IMR-90 (cell line): ENCODE results near the gene CSAG1.
"Not testable (repeated sequence)": the region's sequence is repeated elsewhere in the genome, so short reads cannot be mapped to it uniquely, and the experiment has no call there.

Experiments used
- BHLHE40 ChIP-seq: fragments of 150-350 bp; IDR thresholded peaks from 2 replicates; pipeline ENCODE4 v1.6.1; 2016; ENCODE audit warnings: mild to moderate bottlenecking, low read depth, low read length
- CEBPB ChIP-seq: IDR thresholded peaks from 2 replicates; pipeline ENCODE4 v1.6.1; 2012; ENCODE audit warnings: low read depth, low read length, improper control_type of control experiment
- CHD1 ChIP-seq: IDR thresholded peaks from 2 replicates; pipeline ENCODE4 v1.6.1; 2012; ENCODE audit warnings: low read depth, low read length, improper control_type of control experiment
- CTCF ChIP-seq: conservative IDR thresholded peaks from 2 replicates; pipeline ENCODE4 v1.5.1; 2012; ENCODE audit warnings: mild to moderate bottlenecking, low read depth, low read length, improper control_type of control experiment
- FOS ChIP-seq: fragments of 150-350 bp; IDR thresholded peaks from 2 replicates; pipeline ENCODE4 v1.6.1; 2016; ENCODE audit warnings: low read depth, low read length
- MAFK ChIP-seq: IDR thresholded peaks from 2 replicates; pipeline ENCODE4 v1.6.1; 2012; ENCODE audit warnings: low read depth, low read length, improper control_type of control experiment
- POLR2A ChIP-seq: IDR thresholded peaks from 2 replicates; pipeline ENCODE4 v1.6.1; 2012; ENCODE audit warnings: mild to moderate bottlenecking, low read depth, low read length
- RCOR1 ChIP-seq: IDR thresholded peaks from 2 replicates; pipeline ENCODE4 v1.6.1; 2012; ENCODE audit warnings: mild to moderate bottlenecking, low read length, improper control_type of control experiment; ENCODE audit not compliant: insufficient replicate concordance
- SMC3 ChIP-seq: fragments of 150-350 bp; IDR thresholded peaks from 2 replicates; pipeline ENCODE4 v1.6.1; 2016; ENCODE audit warnings: low read depth, mild to moderate bottlenecking, antibody characterized with exemption, low read length, moderate library complexity

GRCh38 chrX:152758918-152759317, 25.4 kb upstream of the CSAG1 start, which contains the start of gene CSAG3:
- not testable (repeated sequence) for TF ChIP-seq CTCF, CEBPB, BHLHE40, FOS, MAFK, POLR2A, CHD1, RCOR1, SMC3
